Epidermal melanocyte (primary cell): ENCODE data around the gene ARHGAP31.
"Not testable (repeated sequence)": the region's sequence is repeated elsewhere in the genome, so short reads cannot be mapped to it uniquely, and the experiment has no call there.

Experiments
- DNase-seq: peaks from one replicate; pipeline ENCODE4 v3.0.0; 2011; ENCODE audit warnings: low spot score; ENCODE audit not compliant: insufficient read length

Gene ARHGAP31

GRCh38 chr3:119293871-119294695 lies at the start of gene ARHGAP31:
Gene ARHGAP31, plus strand, starts transcription at chr3:119294383. Its CDS starts 522 bp downstream, at chr3:119294905.
- DNase-seq = no peak

DNA sequence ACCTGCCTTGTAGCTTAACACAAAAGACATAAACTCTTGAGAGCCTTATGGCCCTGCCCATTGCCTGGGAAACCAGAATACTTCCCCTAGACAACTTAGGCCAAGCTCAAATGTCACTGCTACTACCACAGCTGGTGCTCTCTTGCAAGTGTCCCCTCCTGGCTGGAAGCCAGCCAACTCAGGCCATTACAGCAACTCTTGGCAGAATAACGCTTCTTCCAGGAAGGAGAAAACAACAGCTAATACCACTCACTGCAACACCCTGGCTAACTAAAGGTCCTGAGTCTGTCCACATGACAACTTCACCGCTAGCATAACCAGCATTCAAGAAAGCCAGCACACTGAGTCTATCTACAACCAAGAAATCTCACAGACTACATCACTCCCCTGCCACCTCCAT lies 48.4 kb upstream of the ARHGAP31 start:
- DNase-seq = no peak

DNA sequence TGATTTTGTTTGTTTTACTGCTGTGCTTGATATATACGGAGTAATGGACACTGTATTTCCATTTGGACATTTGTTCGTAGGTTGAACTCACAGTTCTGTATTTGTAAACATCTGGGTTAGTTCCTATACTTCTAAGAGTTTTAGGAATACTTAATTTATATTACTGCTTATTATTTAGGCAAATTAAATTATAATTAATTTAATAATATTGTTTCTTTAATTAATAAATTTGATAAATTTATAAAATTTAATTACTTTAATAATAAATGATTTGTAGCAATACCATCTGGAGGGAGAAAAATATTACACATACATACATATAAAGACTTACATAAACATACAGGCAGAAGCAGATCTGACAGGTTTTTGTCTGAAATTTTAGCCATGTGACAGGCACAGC lies 39.0 kb upstream of the ARHGAP31 start:
- no peak for DNase-seq

DNA sequence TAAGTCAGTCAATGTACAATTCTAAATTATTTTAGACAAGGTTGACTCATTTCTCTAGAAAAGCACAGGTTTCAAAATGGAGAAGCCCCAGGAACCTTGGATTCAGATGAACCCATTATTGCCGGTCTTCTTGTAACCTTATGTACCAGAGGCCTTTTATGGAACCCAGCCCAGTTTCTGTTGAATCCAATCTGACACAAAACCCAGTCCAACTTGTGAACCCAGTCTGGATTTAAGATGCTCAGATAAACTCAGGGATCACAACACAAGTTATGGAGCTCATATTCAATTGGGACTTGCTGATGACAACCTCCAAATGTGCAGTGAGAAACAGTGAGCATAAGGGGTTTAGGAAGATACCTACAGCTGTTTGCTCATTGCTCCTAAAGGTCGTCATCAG lies 37.1 kb upstream of the ARHGAP31 start:
- no peak for DNase-seq

DNA sequence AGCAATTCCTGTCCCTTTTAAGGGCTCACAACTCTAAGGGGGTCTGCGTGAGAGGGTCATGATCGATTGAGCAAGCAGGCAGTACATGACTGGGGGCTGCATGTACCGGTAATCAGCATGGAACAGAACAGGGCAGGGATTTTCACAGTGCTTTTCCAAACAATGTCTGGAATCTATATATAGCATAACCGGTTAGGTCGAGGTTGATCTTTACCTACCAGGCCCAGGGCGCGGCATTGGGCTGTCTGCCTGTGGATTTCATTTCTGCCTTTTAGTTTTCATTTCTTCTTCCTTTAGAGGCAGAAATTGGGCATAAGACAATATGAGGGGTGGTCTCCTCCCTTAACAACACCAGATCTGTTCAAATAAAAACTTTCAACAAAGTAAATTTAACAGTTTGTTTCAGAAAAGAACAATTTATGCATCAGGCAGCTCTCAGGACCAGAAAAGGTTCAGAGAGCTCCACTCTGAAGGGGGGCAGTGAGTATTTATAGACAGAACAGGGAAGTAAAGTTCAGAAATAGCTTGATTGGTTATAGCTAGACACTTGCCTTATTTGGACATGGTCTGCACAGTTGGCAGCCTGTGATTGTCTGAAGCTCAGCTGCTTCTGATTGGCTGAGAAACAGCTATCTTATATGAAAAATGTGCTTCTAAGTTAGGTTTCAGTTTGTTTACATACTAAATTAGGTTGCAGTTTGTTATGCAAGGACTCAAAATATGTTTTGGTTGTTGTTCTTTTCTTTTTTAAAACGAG lies 36.4 kb upstream of the ARHGAP31 start:
- DNase-seq = no peak

DNA sequence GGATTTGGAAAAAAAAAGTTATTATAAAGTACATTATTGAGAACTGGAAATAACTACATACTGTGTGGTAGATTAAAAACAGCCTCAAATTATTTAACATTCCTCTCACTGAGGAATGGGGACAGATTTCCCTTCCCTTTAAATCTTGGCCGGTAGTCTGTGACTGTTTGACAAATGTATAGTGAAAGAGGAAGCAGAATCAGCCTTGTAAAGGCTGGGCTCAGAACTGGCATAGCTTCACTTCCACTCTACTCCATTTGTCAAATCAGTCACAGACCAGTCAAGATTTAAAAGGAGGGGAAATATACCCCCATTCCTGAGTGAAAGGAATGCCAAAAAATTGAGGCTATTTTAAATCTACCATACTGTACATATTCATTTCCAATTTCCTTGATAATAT lies 35.3 kb upstream of the ARHGAP31 start:
- no peak for DNase-seq

DNA sequence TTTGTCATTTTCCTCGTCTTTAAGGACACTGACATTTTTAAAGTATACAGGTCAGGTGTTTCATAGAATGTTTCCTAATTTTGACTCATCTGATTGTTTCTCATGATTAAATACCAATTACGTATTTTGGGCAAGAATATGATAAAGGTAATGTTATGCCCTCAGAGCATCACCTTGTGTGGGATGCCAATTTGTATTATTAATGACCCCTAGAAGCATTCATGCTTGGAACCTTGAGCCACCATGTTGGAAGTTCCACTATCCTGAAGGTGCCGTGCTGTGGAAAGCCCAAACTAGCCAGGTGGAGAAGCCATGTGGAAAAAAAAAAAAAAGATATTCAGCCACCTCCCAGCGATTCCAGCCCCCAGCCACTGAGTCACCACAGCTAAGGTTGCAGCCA lies 34.4 kb upstream of the ARHGAP31 start:
- DNase-seq = no peak

DNA sequence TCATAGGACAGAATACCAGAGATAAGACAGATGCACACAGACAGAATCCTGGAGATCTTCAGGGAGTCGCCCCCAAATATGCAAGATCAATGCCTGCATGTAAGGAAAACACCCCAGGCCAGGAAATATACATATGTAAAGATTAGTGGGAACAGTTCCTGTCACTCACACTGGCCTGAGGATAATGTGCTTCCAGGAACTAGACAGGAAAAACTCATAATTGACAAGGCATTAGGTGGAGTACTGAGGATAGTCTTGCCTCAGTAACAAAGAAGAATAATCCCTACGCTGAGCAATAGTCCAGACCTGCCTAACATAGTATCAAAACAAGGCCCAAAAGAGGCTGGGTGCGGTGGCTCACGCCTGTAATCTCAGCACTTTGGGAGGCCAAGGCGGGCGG lies 33.1 kb upstream of the ARHGAP31 start:
- no peak for DNase-seq

DNA sequence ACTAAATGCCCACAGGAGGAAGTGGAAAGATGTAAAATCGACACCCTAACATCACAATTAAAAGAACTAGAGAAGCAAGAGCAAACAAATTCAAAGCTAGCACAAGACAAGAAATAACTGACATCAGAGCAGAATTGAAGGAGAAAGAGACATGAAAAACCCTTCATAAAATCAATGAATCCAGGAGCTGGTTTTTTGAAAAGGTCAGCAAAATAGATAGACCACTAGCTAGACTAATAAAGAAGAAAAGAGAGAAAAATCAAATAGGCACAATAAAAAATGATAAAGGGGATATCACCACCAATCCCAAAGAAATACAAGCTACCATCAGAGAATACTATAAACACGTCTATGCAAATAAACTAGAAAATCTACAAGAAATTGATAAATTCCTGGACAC lies 24.0 kb upstream of the ARHGAP31 start:
- DNase-seq = not testable (repeated sequence)

- DNase-seq = no peak
These were observed 17.5 kb upstream of the ARHGAP31 start for GRCh38 chr3:119276680-119277079.

DNA sequence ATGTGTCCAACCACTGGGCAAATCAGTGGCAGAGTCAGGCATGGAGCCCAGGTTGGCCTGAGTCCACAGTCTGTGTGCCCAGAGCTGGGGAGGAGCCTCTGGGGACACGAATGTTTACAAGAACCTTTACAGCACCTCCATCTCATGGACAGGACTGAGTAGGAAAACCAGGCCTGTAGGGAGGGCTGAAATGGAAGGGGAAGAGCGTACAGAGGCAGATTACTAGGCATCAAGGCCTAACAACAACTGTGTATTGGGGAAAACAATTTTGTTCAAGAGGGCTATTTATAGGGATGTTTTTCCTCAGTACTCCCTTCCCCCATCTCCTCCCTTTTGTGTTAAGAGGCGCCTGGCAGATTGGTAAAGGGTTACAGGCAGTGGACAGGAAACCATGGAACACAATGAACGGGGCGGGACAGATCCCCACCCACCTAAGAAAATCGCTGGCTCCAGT lies 15.1 kb upstream of the ARHGAP31 start:
- DNase-seq = no peak

- DNase-seq = no peak
These were observed 14.5 kb upstream of the ARHGAP31 start for GRCh38 chr3:119279584-119280243.

DNA sequence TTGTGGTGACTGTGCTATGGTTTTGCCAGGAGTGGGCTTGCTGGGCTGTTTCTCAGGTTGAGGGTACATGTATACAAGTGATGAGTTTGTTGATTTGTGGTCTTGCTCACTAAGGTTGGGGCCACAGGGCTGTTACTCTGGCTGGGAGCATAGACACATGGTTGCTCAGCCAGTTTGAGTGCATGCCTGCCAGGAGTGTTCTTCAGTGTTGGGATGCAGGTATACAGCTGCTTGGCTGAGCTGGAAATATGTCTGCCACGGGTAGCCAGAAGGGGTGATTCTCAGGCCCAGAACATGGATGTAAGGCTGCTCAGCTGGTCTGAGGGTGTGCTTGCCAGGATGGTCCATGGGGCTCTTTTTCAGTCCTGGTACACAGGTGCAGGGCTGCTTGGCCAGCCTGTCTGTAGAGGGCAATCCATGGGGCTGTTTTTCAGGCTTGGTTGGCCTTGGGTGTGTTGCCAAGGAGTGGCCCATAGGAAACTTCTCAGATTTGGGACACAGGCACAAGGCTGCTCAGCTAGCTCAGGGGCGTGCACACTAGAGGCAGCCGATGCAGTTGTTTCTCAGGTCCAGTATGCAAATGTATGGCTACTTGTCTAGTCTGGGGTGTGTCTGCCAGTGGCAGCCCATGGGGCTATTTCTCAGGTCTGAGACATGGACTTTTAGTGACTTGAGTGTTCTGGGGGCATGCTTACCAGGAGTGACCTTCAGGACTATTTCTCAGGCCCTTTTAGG lies 5.3 kb upstream of the ARHGAP31 start:
- DNase-seq = no peak

DNA sequence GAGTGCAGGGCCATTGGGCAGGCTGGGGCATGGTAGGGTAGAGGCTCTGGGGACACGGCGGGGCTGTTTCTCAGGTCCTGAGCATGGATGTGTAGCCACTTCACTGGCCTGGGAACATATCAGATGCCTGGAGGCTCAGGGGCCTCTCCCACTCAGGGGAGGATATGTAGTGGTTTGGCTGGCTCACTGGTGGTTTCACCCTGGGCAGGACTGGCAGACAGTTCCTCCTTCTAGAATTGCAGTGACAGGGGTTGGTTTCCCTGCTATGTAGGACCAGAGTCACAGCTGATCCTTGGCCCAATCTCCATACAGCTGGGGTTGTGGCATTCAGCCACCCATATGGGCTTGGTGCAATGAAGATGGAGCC lies 4.8 kb upstream of the ARHGAP31 start:
- DNase-seq = no peak

- DNase-seq = no peak
These were observed 3.6 kb upstream of the ARHGAP31 start for GRCh38 chr3:119290613-119291012.

GRCh38 chr3:119291062-119291700 lies 3.0 kb upstream of the ARHGAP31 start:
- DNase-seq = no peak

DNA sequence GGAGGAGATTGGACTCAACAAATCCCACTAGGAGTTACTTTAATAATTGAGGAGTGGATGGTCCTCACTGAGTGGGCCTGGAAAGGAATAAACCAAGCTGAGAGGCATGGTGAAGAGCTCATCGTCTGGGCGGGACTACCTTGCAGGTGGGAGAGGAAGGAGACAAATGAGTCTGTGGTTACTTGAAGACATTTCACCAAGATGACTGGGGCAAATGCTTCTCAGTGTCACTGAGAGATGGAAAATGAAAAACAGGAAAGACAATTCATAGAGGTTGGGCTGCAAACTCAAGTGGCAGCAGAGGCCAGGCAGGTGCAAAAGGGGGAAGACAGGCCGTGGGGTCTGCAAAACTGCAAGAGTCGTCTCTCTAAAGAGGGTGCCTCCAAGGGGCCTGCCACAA lies 1.5 kb upstream of the ARHGAP31 start:
- no peak for DNase-seq

GRCh38 chr3:119293105-119293870 lies 895 bp upstream of the ARHGAP31 start:
- no peak for DNase-seq

DNA sequence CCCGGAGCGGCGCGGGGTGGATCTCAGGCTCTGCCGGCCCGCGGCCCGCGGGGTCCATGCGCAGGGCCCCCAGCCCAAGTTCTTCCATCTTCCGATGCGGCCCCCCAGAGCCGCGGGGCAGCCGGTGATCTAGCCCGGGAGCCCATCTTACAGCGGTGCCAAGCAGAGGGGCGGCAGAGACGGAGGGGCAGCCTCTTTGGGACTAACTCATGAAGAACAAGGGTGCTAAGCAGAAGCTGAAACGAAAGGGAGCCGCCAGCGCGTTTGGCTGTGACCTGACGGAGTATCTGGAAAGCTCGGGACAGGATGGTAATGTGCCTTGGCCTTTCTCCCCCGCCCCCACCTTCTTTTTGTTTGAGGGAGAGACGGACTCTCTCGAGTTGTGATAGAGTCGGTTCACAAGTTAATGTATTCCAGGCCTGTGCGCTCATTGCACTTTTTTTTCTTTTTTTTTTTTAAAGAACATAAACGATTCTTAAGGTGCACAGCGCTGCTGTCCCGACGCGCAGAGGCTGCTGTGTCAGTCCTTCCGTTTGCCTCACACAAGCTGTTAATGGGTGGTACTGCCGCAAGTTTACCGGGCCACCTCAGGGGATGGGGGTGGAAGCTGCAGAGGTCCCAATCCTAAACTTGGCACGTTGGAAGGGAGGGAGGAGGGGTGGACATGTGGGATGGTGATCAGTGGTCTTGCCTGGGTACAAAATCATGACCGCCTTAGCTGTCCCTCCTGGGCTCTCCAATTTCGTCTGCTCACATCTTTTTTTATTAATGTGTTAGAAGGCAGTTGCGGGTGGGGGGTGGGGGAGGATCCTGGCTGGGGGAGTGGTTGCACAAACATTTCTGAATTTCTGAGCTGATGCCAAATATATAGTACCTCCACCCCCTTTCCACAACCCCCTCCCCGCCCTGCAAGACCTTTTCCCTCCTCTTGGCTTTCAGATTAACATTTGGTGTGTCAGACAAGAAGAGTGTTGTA lies 801 bp downstream of the ARHGAP31 start:
- DNase-seq = no peak
